Measurements from ENCODE around the gene FBXL16.

DNA sequence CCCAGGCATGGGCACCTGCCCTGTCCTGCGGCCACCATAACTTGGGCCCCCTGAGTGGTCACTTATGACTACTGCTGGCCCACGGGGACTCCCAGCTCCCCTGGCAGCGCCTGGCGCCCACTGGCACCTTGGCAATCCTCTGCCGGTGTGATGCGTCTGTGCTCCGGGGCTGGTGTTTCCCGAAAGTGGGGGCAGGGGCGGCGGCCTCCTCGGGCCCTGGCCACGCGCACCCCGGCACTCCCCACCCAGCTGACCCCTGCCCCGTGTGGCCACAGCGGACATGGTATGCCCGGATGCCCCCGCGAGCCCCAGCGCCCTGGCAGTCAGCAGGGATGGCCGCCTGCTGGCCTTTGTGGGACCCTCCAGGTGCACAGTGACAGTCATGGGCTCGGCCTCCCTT is 48.1 kb downstream of the FBXL16 start:
- no peak for TF ChIP-seq EZH2 (IDR thresholded peaks at IDR 0.05; ENCODE audit: insufficient read depth, poor library complexity, severe bottlenecking)
- TF ChIP-seq EZH2phosphoT487 (IDR thresholded peaks at IDR 0.05; ENCODE audit: insufficient read depth, low read depth), result no peak

All from GM23248 (cell line).